Spinal cord (tissue), 10 donors: Measurements from ENCODE around the gene KRT3. TPM values are rescaled to one million over a fixed set of nuclear protein-coding genes. Genes with fewer than 3 reads are reported as not detected.

ENCODE experiments used
- DNase-seq, 6 donors: peaks; one replicate each; pipeline versions ENCODE4 v3.0.0 to v3.0.0-alpha.2; 2013 to 2015; ENCODE audit warnings: low spot score in 6 of 6, low read depth in 4 of 6
- H3K27ac ChIP-seq: one replicate; pipeline ENCODE4 v1.5.1; 2013; ENCODE audit warnings: low read depth, low read length, control low read depth
- H3K27me3 ChIP-seq: one replicate; pipeline ENCODE4 v1.6.1; 2013; ENCODE audit warnings: low read length; ENCODE audit not compliant: control insufficient read depth, insufficient read depth
- H3K36me3 ChIP-seq: one replicate; pipeline ENCODE4 v1.6.1; 2013; ENCODE audit warnings: low read length; ENCODE audit not compliant: control insufficient read depth, insufficient read depth
- H3K4me1 ChIP-seq: one replicate; pipeline ENCODE4 v1.6.1; 2013; ENCODE audit warnings: low read length; ENCODE audit not compliant: control insufficient read depth, insufficient read depth
- H3K4me3 ChIP-seq: one replicate; pipeline ENCODE4 v1.5.1; 2013; ENCODE audit warnings: low read depth, low read length, control low read depth
- H3K9me3 ChIP-seq: one replicate; pipeline ENCODE4 v1.6.1; 2013; ENCODE audit warnings: low read length; ENCODE audit not compliant: control insufficient read depth, insufficient read depth
- WGBS: methylation state at CpG from one replicate; pipeline ENCODE4 v1.1.5; 2013; ENCODE audit warnings: missing lambda C conversion rate; ENCODE audit not compliant: insufficient coverage; 5-methylcytosine and 5-hydroxymethylcytosine counted together
- polyA plus RNA-seq, 2 donors: library from polyadenylated mRNA; unstranded; fragments of 120-200 nt; gene quantifications; one replicate each; pipeline ENCODE4 v1.2.1, GENCODE V29; 2013; ENCODE audit not compliant: insufficient read length in 2 of 2
- total RNA-seq, 2 donors: library from RNA; depleted of rRNA in 1 of 2; stranded (reverse); fragments of 120-200 nt in 1 of 2; fragments of >200 nt in 1 of 2; gene quantifications; one replicate each; pipeline versions ENCODE4 v1.2.3 to v1.2.4, GENCODE V29; 2013 to 2014
- donor health status: healthy.

KRT3 gene
- total and polyA plus RNA-seq, 4 donors, result 0.10 to 0.21 TPM; not detected in 2

GRCh38 chr12:52813885-52814709, 18.2 kb upstream of the KRT3 start, which contains the start of gene KRT4:
KRT4 (minus strand) TSS chr12:52814116; CDS start chr12:52814058, 58 bp downstream.
- no peaks in the 10 kb centered on the region for H3K36me3 ChIP-seq
- no peaks in the 10 kb centered on the region for H3K4me1 ChIP-seq
- H3K4me3 ChIP-seq, result no peak within 1 kb of the TSS
- H3K27ac ChIP-seq, result no peak within 1 kb of the TSS
- no peak for DNase-seq
- H3K9me3 ChIP-seq, result no peaks in the 10 kb centered on the region
- no peaks in the 10 kb centered on the region for H3K27me3 ChIP-seq
- 89% methylated on average over 14 of the region's 15 CpGs for WGBS

DNA sequence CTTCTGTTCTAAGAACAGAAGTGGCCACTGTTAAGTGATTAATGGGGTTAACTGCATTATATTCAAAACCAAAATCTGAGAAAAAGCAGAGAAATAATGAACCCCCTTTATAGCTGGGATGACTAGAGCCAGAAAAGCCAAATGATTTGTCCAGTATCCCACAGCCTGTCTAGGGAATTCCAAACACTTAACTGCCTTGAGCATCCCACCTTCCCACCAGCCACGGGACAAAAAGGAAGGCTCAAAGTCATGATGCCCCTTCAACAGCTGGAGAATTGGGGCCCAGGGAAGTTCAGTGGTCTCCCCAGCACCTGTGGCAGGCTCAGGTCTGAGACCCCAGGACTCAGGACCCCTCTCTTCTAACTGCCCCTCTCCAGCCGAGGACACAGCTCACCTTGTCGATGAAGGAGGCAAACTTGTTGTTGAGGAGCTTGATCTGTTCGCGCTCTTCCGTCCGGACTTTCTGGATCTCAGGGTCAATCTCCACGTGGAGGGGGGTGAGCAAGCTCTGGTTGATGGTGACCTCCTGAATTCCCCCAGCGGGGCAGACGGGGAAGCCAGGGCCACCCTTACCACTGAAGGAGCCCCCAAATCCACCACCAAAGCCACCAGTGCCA, 17.4 kb upstream of the KRT3 start:
- Histone ChIP-seq H3K9me3 (no peaks in the 10 kb centered on the region), H3K4me3 (no peak overlapping the region), H3K27me3 (no peaks in the 10 kb centered on the region), H3K36me3 (no peaks in the 10 kb centered on the region), H3K4me1 (no peaks in the 10 kb centered on the region), H3K27ac (no peak overlapping the region)
- DNase-seq, result no peak
- 92% methylated on average over 5 of the region's 10 CpGs for WGBS

- WGBS, result 58% methylated on average over 3 of the region's 3 CpGs
- no peak for DNase-seq
- H3K9me3 ChIP-seq, result no peaks in the 10 kb centered on the region
- no peak overlapping the region for H3K27ac ChIP-seq
- no peaks in the 10 kb centered on the region for H3K36me3 ChIP-seq
- no peaks in the 10 kb centered on the region for H3K27me3 ChIP-seq
- no peaks in the 10 kb centered on the region for H3K4me1 ChIP-seq
- no peak overlapping the region for H3K4me3 ChIP-seq
Measured at GRCh38 chr12:52812749-52813148, 16.8 kb upstream of the KRT3 start.

DNA sequence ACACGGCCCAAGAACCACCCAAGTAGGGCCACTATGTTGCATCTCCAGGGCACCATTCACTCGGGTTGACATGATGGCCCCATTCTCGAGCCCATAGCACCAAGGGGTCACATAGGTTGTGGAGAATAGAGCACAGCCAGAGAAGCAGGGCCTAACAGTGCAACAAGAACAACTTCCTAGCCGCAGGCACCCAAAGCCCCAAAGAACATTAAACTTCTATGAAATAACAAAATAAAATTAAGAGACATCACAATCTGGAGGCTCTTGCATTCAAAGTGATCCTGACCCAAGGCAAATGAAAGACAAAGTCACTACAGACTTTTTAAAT, 16.1 kb upstream of the KRT3 start:
- H3K9me3 ChIP-seq, result no peaks in the 10 kb centered on the region
- no peak for DNase-seq
- H3K4me3 ChIP-seq, result no peak overlapping the region
- no peaks in the 10 kb centered on the region for H3K36me3 ChIP-seq
- WGBS, result 77% methylated on average over 4 of the region's 4 CpGs
- H3K27ac ChIP-seq, result no peak overlapping the region
- H3K4me1 ChIP-seq, result no peaks in the 10 kb centered on the region
- no peaks in the 10 kb centered on the region for H3K27me3 ChIP-seq

- Histone ChIP-seq H3K27ac (no peak overlapping the region), H3K36me3 (no peaks in the 10 kb centered on the region), H3K4me1 (no peaks in the 10 kb centered on the region), H3K4me3 (no peak overlapping the region), H3K9me3 (no peaks in the 10 kb centered on the region), H3K27me3 (no peaks in the 10 kb centered on the region)
- 79% methylated on average over 7 of the region's 9 CpGs for WGBS
- no peak for DNase-seq
Measured at GRCh38 chr12:52811191-52812072, 15.5 kb upstream of the KRT3 start.

GRCh38 chr12:52810554-52810953, 14.6 kb upstream of the KRT3 start:
- DNase-seq, result no peak
- Histone ChIP-seq H3K9me3 (no peaks in the 10 kb centered on the region), H3K27ac (no peak overlapping the region), H3K36me3 (no peaks in the 10 kb centered on the region), H3K4me3 (no peak overlapping the region), H3K4me1 (peaks cover under 1% of the 10 kb centered on the region), H3K27me3 (no peaks in the 10 kb centered on the region)
- WGBS, result no CpG with 5 or more reads among the region's 5 CpGs

DNA sequence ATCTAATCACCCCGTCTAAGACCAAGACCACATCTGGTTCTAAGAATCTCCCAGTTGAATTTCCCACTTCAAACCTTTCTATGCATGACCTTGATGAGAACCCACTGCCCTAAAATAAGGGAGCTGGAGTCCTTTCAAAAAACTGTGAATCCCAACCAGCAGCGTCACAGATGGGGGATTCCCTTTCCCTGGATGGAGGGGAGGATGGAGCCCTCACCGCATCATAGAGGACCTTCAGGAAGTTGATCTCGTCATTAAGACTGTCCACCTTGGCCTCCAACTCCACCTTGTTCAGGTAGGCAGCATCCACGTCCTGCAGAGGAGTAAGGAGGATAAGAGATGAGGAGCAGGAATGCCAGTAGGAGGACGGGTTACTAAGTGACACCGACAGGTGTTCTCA, 13.2 kb upstream of the KRT3 start:
- Histone ChIP-seq H3K4me3 (no peak overlapping the region), H3K36me3 (no peaks in the 10 kb centered on the region), H3K9me3 (no peaks in the 10 kb centered on the region), H3K27ac (no peak overlapping the region), H3K4me1 (peaks cover 5% of the 10 kb centered on the region), H3K27me3 (no peaks in the 10 kb centered on the region)
- 79% methylated on average over 2 of the region's 7 CpGs for WGBS
- no peak for DNase-seq

GRCh38 chr12:52808573-52809160, 12.8 kb upstream of the KRT3 start:
- Histone ChIP-seq H3K9me3 (no peaks in the 10 kb centered on the region), H3K4me3 (no peak overlapping the region), H3K27me3 (no peaks in the 10 kb centered on the region), H3K4me1 (peaks cover 8% of the 10 kb centered on the region), H3K27ac (no peak overlapping the region), H3K36me3 (no peaks in the 10 kb centered on the region)
- no peak for DNase-seq
- WGBS, result 93% methylated on average over 7 of the region's 8 CpGs
